Activated CD4-positive, CD25-positive, alpha-beta regulatory T cell (primary cell): ENCODE measurements around the gene CREB5.
"Not testable (repeated sequence)": the region's sequence is repeated elsewhere in the genome, so short reads cannot be mapped to it uniquely, and the experiment has no call there.

Experiments
- DNase-seq, 4 experiments: peaks; one replicate each; lab custom pipeline; 2025; lab: John Stamatoyannopoulos, UW

CREB5 gene

DNA sequence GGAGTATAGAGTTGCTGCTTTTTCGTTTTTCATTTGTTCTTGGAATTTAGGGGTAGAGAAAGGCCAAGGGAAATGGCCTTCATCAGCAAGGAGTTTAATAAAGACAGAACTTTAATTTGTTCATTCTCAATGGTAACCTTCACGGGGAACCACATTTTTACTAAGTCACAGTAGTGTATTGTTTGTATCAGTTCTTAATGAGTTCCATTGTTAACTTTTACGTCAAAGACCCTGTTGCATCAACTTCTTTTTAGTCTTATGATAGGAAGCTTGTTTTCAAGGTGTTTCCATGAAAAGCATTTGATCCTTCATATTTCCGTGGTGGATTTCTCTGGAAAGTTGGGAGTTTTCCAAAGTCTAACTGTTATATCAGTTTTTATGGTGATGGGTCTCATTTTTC, 169.9 kb downstream of the CREB5 start:
- DNase-seq: no peak

- DNase-seq: no peak
Observed at GRCh38 chr7:28584235-28584634, 171.9 kb downstream of the CREB5 start.

GRCh38 chr7:28586736-28587135, 174.4 kb downstream of the CREB5 start:
- DNase-seq: no peak

DNA sequence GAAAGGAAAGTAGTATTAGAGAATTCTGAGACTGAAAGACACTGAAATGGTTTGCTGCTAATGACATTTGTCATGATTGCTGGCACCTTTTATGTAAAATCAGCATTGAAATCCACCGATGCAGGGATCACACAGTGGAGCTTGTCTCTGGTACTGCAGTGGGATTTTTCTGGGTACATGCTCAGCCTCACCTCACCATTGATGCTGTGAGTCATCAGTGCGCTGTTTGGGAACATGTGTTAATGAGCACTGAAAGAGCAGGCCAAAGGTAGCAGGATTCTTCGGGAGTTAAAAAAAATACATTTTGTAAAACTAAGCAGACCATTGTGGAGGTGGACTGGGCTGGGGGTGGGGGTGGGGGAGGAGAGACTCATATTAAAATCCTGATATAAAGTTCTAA, 174.9 kb downstream of the CREB5 start:
- no peak for DNase-seq

DNA sequence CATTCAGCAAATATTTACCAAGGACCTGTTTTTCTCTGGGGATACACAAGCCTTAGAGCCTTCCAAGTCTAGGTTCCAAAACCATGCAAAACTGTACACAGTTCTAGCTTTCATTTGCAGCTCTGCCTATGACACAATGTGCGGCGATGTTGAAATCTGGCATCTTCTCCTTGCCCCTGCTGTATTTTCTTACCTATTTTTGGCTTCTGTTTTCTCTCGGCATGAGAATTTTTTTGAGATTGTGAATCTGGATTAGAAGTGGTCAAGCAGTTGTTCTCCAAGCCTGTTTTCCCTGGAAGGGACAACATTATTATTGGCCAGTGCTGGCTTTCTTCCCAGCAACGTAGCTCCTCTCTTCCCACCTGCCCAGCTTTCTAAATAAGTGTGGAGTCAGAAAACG, 176.3 kb downstream of the CREB5 start:
- no peak for DNase-seq

DNA sequence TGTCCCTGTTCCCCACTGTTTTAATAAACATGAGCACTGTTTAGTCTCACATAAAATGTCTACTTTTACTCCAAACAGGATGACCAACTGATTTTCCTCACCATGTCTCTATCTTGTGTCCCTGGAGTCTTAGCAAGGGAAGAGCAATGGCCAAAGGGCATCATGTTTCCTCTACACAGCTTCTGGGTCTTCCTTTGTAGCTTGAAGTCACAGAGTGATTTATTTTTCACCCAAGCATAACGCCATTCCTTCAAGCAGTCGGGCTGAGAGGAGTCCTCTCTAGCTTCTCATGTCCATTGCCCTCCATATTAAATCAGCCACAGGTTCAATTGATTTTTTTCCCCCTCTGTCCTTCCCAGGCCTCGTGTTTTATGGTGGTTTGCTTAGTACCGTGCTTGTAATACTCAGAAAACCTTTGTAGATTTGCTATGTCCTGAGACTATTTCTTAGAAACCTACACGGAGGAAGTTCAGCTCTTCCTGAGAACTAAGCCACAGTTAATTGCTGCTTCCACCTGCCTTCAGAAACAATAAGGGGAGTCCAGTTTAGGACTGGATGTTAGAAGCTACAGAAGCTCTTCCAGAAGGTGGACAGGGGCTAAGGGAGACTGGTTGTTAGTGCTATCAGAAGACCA, 178.8 kb downstream of the CREB5 start:
- no peak for DNase-seq

DNA sequence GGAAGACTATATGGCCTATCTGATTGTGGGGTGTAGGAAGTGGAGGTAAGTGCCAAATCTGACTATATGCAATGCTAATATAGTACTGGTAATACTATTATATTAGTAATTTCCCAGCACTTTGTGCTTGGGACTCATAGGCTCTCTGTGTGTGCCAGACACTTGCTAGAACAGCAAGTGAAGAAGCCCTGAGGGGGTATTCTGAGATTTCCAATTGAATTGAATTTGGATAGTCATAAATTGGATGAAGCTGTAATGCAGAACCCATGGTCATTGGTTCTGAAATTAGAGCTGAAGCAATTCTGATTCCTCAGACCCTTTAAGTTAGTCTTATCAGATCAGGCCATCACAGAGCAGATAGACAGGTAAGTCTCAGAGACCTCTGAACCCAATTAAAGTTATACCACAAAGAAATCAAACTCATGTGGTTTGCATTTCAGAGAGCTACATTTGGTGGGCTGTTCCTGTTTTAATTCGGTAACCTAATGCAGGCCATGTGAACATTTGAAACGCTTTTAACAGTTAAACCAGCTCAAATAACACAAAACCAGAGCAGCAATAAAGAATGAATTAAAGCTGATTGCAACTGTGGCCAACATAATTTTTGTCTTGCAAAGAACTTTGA, 179.5 kb downstream of the CREB5 start:
- DNase-seq: no peak

DNA sequence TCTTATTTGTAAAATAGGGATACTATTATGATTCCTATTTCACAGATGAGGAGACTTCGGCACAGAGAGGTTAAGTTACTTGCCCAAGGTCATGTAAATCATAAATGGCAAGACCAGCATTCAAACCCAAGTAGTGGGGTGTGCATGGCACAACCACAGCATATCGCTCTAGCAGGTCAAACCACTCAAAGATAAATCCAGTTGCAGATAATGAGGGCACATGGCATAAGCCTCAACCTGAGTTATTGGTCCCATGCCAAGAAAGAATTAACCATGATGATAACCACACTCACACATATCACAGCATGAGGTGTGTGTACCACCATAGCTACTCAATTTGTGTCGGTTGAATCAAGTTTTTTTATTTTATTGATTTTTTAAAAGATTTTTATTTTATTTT, 180.5 kb downstream of the CREB5 start:
- no peak for DNase-seq

DNA sequence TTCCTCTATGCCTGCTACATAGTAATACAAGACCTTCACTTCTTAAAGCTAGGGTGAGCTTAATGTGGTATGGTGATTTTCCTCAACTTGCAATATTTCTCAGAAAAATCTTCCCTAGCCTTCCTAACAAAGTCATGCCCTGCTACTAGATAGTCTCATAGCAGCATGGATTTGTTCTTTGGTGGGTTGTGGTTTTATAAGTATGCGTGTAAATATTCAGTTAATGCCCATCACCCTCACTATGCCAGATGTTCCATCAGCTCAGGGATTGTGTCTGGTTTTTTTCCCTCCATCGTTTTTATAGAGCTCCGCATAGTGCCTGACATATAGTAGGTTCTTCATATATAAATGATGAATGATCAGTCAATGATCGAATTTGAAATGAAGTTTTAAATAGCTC, 182.8 kb downstream of the CREB5 start:
- no peak for DNase-seq

DNA sequence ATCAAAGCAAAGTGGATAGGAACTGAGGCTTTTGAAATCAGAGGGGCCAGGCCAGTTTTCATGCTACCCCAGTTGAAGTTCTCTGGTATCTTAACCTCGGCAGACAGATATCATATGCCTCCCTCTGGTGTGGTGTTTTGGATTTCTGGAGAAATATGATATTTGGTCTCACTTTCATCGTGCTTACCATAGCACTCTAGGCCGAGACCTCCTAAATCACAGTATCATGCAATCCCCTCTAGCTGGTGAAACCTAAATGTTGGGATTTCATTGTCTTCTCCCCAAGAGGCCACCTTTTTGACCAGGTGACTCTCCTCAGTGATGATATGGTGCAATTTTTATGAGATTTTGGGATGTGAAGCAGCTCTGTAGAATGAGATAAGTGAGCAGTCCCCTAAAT, 183.5 kb downstream of the CREB5 start:
- no peak for DNase-seq

- DNase-seq: no peak
Observed at GRCh38 chr7:28596245-28596935, 184.1 kb downstream of the CREB5 start.

DNA sequence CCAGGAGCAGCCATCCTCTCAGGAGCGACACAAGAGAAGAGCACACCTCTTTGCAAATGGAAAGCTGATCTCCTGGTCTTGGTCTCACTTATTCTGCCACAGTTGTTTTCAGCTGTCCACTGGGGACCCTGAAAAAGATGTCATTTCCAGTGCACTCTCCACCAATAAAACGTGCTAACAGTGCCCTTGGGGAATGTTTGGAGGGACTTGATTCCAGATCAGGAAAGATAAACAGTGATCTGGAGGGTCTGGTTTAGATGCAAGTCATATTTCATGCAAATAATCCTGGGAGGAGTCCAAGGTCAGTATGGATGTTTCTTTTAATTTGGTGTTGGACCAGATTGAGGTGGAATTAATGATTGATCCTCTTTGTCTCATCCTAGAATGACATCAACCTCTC, 185.0 kb downstream of the CREB5 start:
- DNase-seq: no peak

- not testable (repeated sequence) for DNase-seq
Observed at GRCh38 chr7:28598037-28598436, 185.7 kb downstream of the CREB5 start.

- DNase-seq: no peak
Observed at GRCh38 chr7:28598586-28598985, 186.3 kb downstream of the CREB5 start.

- no peak for DNase-seq
Observed at GRCh38 chr7:28599411-28599810, 187.1 kb downstream of the CREB5 start.

GRCh38 chr7:28602282-28602681, 190.0 kb downstream of the CREB5 start:
- no peak for DNase-seq

DNA sequence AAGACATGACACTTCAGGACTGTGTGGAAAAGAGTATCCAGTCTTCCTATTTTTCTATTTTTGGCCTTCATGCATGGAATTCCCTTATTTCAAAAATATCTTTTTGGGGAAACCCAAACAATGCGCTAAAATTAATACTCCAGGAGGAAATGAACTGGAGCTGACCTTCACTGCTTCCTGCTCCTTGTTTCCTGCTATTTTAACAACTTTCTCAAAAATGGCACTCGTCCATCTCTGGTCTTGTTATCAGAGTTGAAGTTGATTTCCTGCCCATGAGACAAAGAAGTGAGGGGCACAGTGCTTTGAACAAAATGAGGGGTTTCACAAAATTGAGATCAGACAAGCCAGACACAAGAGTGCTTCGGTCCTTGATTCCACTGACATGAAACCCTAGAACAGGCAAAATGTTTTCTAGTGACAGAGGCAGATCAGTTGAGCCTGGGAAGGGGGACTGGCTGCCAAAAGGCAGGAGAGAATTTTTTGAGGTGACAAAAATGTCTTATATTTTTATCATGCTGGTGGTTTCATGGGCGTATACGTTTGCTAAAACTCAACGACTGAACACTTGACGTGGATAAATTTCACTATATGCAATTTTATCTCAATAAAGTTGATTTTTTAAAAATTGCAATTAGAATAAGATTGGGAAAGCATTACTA, 193.2 kb downstream of the CREB5 start:
- no peak for DNase-seq

- DNase-seq: no peak
Observed at GRCh38 chr7:28606421-28606820, 194.1 kb downstream of the CREB5 start.

GRCh38 chr7:28607855-28608193, 195.5 kb downstream of the CREB5 start:
- no peak for DNase-seq

DNA sequence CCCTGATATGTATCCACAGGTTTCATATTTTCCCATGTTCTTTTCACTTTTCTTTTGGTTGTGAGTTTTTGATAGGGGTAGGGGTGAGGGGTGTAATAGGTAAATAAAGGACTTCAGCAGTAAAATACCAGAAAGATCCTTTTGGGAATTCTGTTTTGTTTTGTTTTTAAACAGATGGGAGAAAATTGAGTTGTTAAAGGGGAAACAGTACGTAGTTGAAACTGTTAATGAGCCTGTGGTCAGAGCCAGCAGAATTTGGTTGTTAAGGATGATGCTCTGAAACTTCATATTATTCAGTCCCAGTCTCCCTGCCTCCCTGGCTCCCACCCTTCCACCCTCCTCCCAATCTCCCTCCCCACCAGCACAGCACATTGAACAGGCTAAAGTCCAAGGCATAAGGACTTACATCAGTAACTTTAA, 195.9 kb downstream of the CREB5 start:
- no peak for DNase-seq

DNA sequence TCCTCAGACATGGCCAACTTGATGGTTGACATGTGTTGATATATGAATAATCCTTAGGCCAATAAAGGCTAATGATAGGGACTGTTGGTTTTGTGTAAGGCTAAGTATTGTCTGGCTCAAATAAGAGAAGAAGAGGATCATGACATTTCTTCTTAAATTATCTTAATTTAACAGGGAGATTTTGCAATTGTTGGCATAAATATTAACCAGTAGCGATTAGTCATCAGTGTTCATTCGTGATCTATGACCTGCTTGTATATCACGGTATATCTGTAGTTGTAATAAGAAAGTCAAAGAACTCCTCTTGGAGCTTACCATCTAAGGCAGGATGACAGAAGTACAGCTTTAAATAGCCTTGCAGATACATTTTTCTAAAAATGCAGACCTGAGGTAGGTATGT, 196.4 kb downstream of the CREB5 start:
- no peak for DNase-seq

- DNase-seq: no peak
Observed at GRCh38 chr7:28609608-28610007, 197.3 kb downstream of the CREB5 start.

DNA sequence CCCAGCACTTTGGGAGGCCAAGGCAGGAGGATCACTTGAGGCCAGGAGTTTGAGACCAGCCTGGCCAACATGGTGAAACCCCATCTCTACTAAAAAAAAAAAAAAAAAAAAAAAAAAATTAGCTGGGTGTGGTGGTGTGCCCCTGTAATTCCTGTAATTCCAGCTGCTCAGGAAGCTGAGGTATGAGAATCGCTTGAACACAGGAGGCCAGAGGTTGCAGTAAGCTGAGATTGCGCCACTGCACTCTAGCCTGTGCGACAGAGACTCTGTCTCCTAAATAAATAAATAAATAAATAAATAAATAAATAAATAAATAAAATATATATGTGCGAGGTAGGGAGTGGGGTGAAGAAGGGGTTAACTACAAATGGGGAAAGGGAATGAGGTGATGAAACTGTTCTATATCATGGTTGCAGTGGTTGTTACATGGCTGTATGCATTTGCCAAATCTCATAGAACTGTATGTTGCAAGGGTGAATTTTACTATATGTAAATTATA, 199.1 kb downstream of the CREB5 start:
- not testable (repeated sequence) for DNase-seq
